Amygdala (tissue), 56 donors: ENCODE results near the gene PHF11.
A peak's percentile ranks its signal among the peaks of the same experiment; 100 is the strongest.

Experiments used
- DNase-seq, 56 donors: peaks; one replicate each; lab custom pipeline; 2025; lab: John Stamatoyannopoulos, UW

The PHF11 gene

GRCh38 chr13:49497272-49497671 lies 1.5 kb downstream of the PHF11 start:
- no peak for DNase-seq

- DNase-seq: no peak
These were observed 2.5 kb downstream of the PHF11 start for GRCh38 chr13:49498206-49498605.

GRCh38 chr13:49499889-49500660 lies 4.3 kb downstream of the PHF11 start:
- DNase-seq: no peak

GRCh38 chr13:49502954-49503353 lies 7.2 kb downstream of the PHF11 start:
- DNase-seq: no peak

- no peak for DNase-seq
These were observed 8.2 kb downstream of the PHF11 start for GRCh38 chr13:49503951-49504350.

GRCh38 chr13:49512578-49512977 lies 16.8 kb downstream of the PHF11 start:
- no peak for DNase-seq

- DNase-seq: no peak
These were observed 20.7 kb downstream of the PHF11 start for GRCh38 chr13:49516467-49516866.

GRCh38 chr13:49517461-49517860 lies 21.7 kb downstream of the PHF11 start:
- DNase-seq: peak in 15 of 56 donors; percentile 2 to 59 (median 22)

- no peak for DNase-seq
These were observed 25.5 kb downstream of the PHF11 start for GRCh38 chr13:49521224-49521623.

GRCh38 chr13:49524740-49525501 lies 29.2 kb downstream of the PHF11 start:
- no peak for DNase-seq

GRCh38 chr13:49527123-49527522 lies 31.4 kb downstream of the PHF11 start:
- peak in 13 of 56 donors; percentile 3 to 63 (median 11) for DNase-seq

- no peak for DNase-seq
These were observed 32.4 kb downstream of the PHF11 start for GRCh38 chr13:49528161-49528560.

GRCh38 chr13:49530457-49530856 lies 34.7 kb downstream of the PHF11 start:
- peak in 3 of 56 donors; percentile 13 to 42 (median 19) for DNase-seq

GRCh38 chr13:49532593-49532992 lies 36.8 kb downstream of the PHF11 start:
- no peak for DNase-seq

GRCh38 chr13:49533011-49533410 lies 37.3 kb downstream of the PHF11 start:
- DNase-seq: no peak

GRCh38 chr13:49533591-49534269 lies 38.0 kb downstream of the PHF11 start:
- DNase-seq: no peak

GRCh38 chr13:49536144-49536873 lies 40.6 kb downstream of the PHF11 start:
- peak in 1 of 56 donors; percentile 23 for DNase-seq

- DNase-seq: no peak
These were observed 42.7 kb downstream of the PHF11 start for GRCh38 chr13:49538404-49538803.

GRCh38 chr13:49539313-49539712 lies 43.6 kb downstream of the PHF11 start:
- no peak for DNase-seq

- no peak for DNase-seq
These were observed 44.0 kb downstream of the PHF11 start for GRCh38 chr13:49539746-49540145.

- DNase-seq: no peak
These were observed 44.8 kb downstream of the PHF11 start for GRCh38 chr13:49540552-49540951.
